HEK293T (cell line): Measurements from ENCODE around the gene EPHB4.

Experiments used
- FOXM1 ChIP-seq: fragments of 450-650 bp; IDR thresholded peaks from 2 replicates; pipeline ENCODE4 v1.6.1; 2017; ENCODE audit warnings: mild to moderate bottlenecking, borderline replicate concordance
- HDGF ChIP-seq: fragments of 450-650 bp; IDR thresholded peaks from 2 replicates; pipeline ENCODE4 v1.6.1; 2017; ENCODE audit warnings: antibody characterized with exemption, borderline replicate concordance
- SP1 ChIP-seq: fragments of 450-650 bp; IDR thresholded peaks from 2 replicates; pipeline ENCODE4 v1.6.1; 2017

DNA sequence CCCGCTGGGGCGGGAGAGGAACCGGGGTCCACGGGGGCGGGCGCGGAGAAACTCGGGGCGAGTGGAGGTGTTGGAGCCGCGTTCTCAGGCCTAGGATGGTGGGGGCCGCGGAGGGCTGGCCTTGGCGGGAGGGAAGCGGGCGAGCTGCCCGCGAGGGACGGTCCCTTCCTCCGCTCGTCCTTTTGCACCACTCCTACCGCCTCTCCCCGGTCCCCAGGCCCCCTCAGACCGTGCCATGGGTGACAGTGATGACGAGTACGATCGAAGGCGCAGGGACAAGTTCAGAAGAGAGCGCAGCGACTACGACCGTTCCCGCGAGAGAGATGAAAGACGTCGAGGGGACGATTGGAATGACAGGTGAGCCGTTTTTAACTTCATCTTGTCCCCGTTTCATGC lies 48.0 kb upstream of the EPHB4 start:
- TF ChIP-seq SP1 (no peak), FOXM1 (no peak), HDGF (no peak)
